Endothelial cell of umbilical vein (primary cell): ENCODE data around the gene BEAN1. TPM values are rescaled to one million over a fixed set of nuclear protein-coding genes. Genes with fewer than 3 reads are reported as not detected.

Source experiments
- BruUV-seq: library from RNA; stranded (reverse); fragments of 400-500 nt; replicated peaks from 2 replicates; lab custom pipeline; 2021; lab: Mats Ljungman, UMichigan
- CTCF ChIA-PET: fragments of 300-600, 350-600 bp; sonication (Branson Sonifier 250); formaldehyde crosslinking; loops from one replicate; lab custom pipeline; 2021; ENCODE audit warnings: antibody characterized with exemption, inconsistent platforms; lab: Charles Lee
- POLR2A ChIA-PET: fragments of 300-600, 350-600 bp; sonication (Branson Sonifier 250); formaldehyde crosslinking; loops from one replicate; lab custom pipeline; 2021; ENCODE audit warnings: antibody characterized with exemption, inconsistent platforms; lab: Charles Lee
- DNase-seq: peaks from one replicate; pipeline ENCODE4 v3.0.0-alpha.2; 2011; ENCODE audit warnings: low read depth, low spot score
- FAIRE-seq: peaks from 2 replicates; lab custom pipeline; 2011; peaks lifted over from hg19 to GRCh38; lab: Jason Lieb, UNC
- H2AFZ ChIP-seq: 2 replicates; pipeline ENCODE4 v1.6.0; 2012; ENCODE audit warnings: low read depth, low read length, control low read depth, inconsistent platforms
- H3K27ac ChIP-seq: 2 replicates; pipeline ENCODE4 v1.5.1; 2011; ENCODE audit warnings: low read depth, mild to moderate bottlenecking, control low read depth, low read length, moderate library complexity; ENCODE audit not compliant: insufficient read depth
- H3K27me3 ChIP-seq, 2 experiments: 2 replicates each; pipeline versions ENCODE4 v1.6.0 to v1.6.1; 2011; ENCODE audit warnings: low read length in 2 of 2, mixed read lengths in 1 of 2; ENCODE audit not compliant: control insufficient read depth in 2 of 2, insufficient read depth in 2 of 2
- H3K36me3 ChIP-seq, 2 experiments: 2 replicates in 1 of 2; 3 replicates in 1 of 2; pipeline ENCODE4 v1.5.1; 2011; ENCODE audit warnings: low read length in 2 of 2, mild to moderate bottlenecking in 1 of 2, moderate library complexity in 1 of 2; ENCODE audit not compliant: control insufficient read depth in 2 of 2, insufficient read depth in 2 of 2; ENCODE audit errors: extremely low read depth in 1 of 2
- H3K4me1 ChIP-seq: 3 replicates; pipeline ENCODE4 v1.5.1; 2011; ENCODE audit warnings: mild to moderate bottlenecking, low read length; ENCODE audit not compliant: control insufficient read depth, insufficient read depth; ENCODE audit errors: extremely low read depth
- H3K4me2 ChIP-seq: 2 replicates; pipeline ENCODE4 v1.6.1; 2011; ENCODE audit warnings: low read length, control low read depth, mixed read lengths; ENCODE audit not compliant: insufficient read depth
- H3K4me3 ChIP-seq, 3 experiments: fragments of 200-600 bp in 1 of 3; sonication (generic), shearing (Covaris generic) in 1 of 3; replicated peaks in 1 of 3; 2 replicates each; pipeline ENCODE4 v1.5.1; 2011 to 2016; ENCODE audit warnings: control low read depth in 3 of 3, low read length in 3 of 3, mild to moderate bottlenecking in 2 of 3, inconsistent platforms in 1 of 3, low read depth in 1 of 3, moderate library complexity in 1 of 3; ENCODE audit not compliant: insufficient read depth in 1 of 3
- H3K79me2 ChIP-seq: 2 replicates; pipeline ENCODE4 v1.6.0; 2012; ENCODE audit warnings: low read length, inconsistent platforms; ENCODE audit not compliant: control insufficient read depth, insufficient read depth
- H3K9ac ChIP-seq: replicated peaks from 2 replicates; pipeline ENCODE3; 2011; ENCODE audit warnings: low read length, control low read depth; ENCODE audit not compliant: insufficient read depth; ENCODE audit errors: extremely low read depth
- H3K9me1 ChIP-seq: replicated peaks from 3 replicates; pipeline ENCODE4 v1.6.0; 2011; ENCODE audit warnings: mild to moderate bottlenecking, low read length; ENCODE audit not compliant: control insufficient read depth, insufficient read depth; ENCODE audit errors: extremely low read depth
- H3K9me3 ChIP-seq: replicated peaks from 2 replicates; pipeline ENCODE4 v1.5.1; 2012; ENCODE audit warnings: low read length, inconsistent platforms; ENCODE audit not compliant: control insufficient read depth, insufficient read depth
- H4K20me1 ChIP-seq: replicated peaks from 2 replicates; pipeline ENCODE3; 2011; ENCODE audit warnings: mild to moderate bottlenecking, low read length; ENCODE audit not compliant: control insufficient read depth, insufficient read depth; ENCODE audit errors: extremely low read depth
- EZH2 ChIP-seq: IDR thresholded peaks from 2 replicates; pipeline ENCODE4 v1.6.1; 2012; ENCODE audit warnings: borderline replicate concordance, low read depth, mild to moderate bottlenecking, moderate library complexity, low read length, inconsistent platforms; ENCODE audit not compliant: severe bottlenecking
- GATA2 ChIP-seq: IDR thresholded peaks from 2 replicates; pipeline ENCODE4 v1.7.0; 2011; ENCODE audit warnings: low read depth, mild to moderate bottlenecking, moderate library complexity, mixed read lengths, low read length; ENCODE audit not compliant: insufficient read length, insufficient read depth
- MYC ChIP-seq: IDR thresholded peaks from one replicate; pipeline ENCODE4 v1.6.1; 2011; ENCODE audit warnings: mild to moderate bottlenecking, low read depth, low read length
- POLR2A ChIP-seq: IDR thresholded peaks from 2 replicates; pipeline ENCODE4 v1.6.1; 2012; ENCODE audit warnings: low read depth, mild to moderate bottlenecking, control low read depth, low read length
- dilution Hi-C: fragments of 300-500 bp; cut with MboI; formaldehyde crosslinking; loops from one replicate; pipeline ENCODE4 v1.15.0; 2019; ENCODE audit warnings: low sequenced_read_pairs; ENCODE audit not compliant: extremely low pct_ligation_motif_present
- intact Hi-C: fragments of 100-400 bp; cut with micrococcal nuclease; formaldehyde crosslinking; loops from one replicate; pipeline ENCODE4 v1.10.0; 2022
- polyA plus RNA-seq, 4 experiments: library from polyadenylated mRNA; depleted of rRNA in 3 of 4; stranded (reverse) in 3 of 4; unstranded in 1 of 4; fragments of >200 nt; gene quantifications; 2 replicates each; pipeline versions ENCODE4 v1.2.1 to v1.2.3, GENCODE V29; 2011 to 2012; ENCODE audit warnings: missing spikeins in 1 of 4
- total RNA-seq: library from RNA; stranded (reverse); gene quantifications from 2 replicates; pipeline ENCODE4 v1.2.3, GENCODE V29; 2021
- TF ChIP-seq, protein P1 (sequence below), 2 donors: IDR thresholded peaks; 1 replicate in 1 of 2; 2 replicates in 1 of 2; pipeline ENCODE4 v1.5.1; 2011; ENCODE audit warnings: low read length in 2 of 2, mild to moderate bottlenecking in 2 of 2, moderate library complexity in 2 of 2, control low read depth in 1 of 2, inconsistent platforms in 1 of 2, low read depth in 1 of 2; ENCODE audit not compliant: insufficient read depth in 1 of 2; ENCODE audit errors: extremely low read depth in 1 of 2

BEAN1 gene
- total and polyA plus RNA-seq, 2 donors (not counting 3 experiments of a cell fraction or from before 2014, with no cell fraction given): not detected

DNA sequence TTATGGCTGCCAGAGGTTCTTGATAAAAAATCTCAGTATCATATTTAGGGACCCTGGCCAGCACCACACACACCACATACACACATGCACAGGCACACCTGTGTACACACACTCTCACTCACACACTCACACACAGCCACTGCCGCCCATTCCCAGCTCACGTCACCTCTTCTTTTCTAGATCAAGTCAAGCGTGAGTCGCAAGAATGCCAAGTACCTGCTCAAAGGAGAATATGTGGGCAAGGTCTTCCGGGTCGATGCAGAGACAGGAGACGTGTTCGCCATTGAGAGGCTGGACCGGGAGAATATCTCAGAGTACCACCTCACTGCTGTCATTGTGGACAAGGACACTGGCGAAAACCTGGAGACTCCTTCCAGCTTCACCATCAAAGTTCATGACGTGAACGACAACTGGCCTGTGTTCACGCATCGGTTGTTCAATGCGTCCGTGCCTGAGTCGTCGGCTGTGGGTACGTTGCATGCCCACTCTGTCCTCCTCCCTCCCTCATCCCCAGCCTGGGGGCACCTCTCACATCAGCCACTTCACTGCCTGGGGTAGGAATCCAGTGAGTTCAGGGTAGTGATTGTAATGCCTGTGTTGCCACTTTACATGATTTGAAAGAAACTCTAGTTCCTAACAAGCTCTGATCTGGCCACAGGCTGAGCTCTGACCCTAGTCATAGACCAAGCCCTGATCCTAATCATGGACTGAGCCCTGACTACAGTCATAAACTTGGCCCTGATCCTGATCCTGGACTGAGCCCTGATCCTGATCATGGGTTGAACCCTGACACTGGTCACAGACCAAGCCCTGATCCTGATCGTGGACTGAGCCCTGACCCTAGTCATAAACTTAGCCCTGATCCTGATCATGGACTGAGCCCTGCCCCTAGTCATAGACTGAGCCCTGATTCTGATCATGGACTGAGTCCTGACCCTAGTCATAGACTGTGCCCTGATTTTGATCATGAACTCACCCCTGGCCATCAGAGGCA is 40.2 kb upstream of the BEAN1 start:
- peak overlapping the region; percentile 4 for H3K27ac ChIP-seq
- H3K4me1 ChIP-seq: peaks cover 23% of the 10 kb centered on the region
- H2AFZ ChIP-seq: no peak overlapping the region
- no peak overlapping the region for H3K4me3 ChIP-seq
- DNase-seq (no peak), FAIRE-seq (no peak)
- no peaks in the 10 kb centered on the region for H3K27me3 ChIP-seq
- H3K36me3 ChIP-seq: peaks cover 55 to 57% of the 10 kb centered on the region in 2 experiments
- H3K9me3 ChIP-seq: no peaks in the 10 kb centered on the region
- no peaks in the 10 kb centered on the region for H3K9me1 ChIP-seq
- dilution Hi-C loops (no loop called here), intact Hi-C loops (no loop called here)
- no TSS peak for BruUV-seq
- TF ChIP-seq POLR2A: peak; percentile 17
- TF ChIP-seq, protein P1, sequence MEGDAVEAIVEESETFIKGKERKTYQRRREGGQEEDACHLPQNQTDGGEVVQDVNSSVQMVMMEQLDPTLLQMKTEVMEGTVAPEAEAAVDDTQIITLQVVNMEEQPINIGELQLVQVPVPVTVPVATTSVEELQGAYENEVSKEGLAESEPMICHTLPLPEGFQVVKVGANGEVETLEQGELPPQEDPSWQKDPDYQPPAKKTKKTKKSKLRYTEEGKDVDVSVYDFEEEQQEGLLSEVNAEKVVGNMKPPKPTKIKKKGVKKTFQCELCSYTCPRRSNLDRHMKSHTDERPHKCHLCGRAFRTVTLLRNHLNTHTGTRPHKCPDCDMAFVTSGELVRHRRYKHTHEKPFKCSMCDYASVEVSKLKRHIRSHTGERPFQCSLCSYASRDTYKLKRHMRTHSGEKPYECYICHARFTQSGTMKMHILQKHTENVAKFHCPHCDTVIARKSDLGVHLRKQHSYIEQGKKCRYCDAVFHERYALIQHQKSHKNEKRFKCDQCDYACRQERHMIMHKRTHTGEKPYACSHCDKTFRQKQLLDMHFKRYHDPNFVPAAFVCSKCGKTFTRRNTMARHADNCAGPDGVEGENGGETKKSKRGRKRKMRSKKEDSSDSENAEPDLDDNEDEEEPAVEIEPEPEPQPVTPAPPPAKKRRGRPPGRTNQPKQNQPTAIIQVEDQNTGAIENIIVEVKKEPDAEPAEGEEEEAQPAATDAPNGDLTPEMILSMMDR (IDR thresholded peaks at IDR 0.05; ENCODE audit: extremely low read depth in 1 of 2, insufficient read depth in 1 of 2, low read depth in 1 of 2, low read length in 2 of 2): no peak
- peaks cover 83% of the 10 kb centered on the region for H3K79me2 ChIP-seq
- CTCF ChIA-PET: interaction anchor here (0.6 to 1.5 kb wide), 3 partner anchors 20 to 29 kb away, joined by 3 to 4 read pairs (median 3); no protein-coding TSS in a partner anchor
- POLR2A ChIA-PET: interaction anchor here (1.3 kb wide), 1 partner anchor 20 kb away, joined by 3 read pairs; the partner anchor contains the start of gene CDH5
- peaks cover 3% of the 10 kb centered on the region for H4K20me1 ChIP-seq
- no peak overlapping the region for H3K9ac ChIP-seq
- H3K4me2 ChIP-seq: no peak overlapping the region

DNA sequence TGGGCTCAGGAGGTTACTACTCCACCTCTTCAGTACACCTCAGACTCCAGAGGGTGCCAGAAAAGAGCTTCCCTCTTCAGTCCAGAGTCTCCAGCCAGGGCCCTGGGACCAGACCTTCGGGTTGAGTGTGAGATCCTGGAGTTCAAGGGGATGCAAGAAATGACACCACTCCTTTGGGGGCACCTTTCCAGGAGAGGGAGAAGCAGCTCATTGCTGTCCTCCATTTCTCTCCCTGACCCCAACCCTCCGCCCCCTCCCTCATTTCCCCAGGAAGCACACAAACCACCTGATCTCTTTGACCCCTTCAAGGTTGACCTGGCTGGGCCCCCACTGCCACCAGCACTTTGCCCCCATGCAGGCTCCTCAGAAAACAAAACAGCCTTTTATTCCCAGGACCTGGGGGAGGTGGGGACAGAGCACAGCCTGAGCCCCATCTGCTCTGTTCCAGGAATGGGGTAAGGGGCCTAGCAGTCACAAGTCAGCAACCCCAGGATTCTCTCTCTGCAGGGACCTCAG is 39.2 kb upstream of the BEAN1 start:
- peaks cover 3% of the 10 kb centered on the region for H4K20me1 ChIP-seq
- intact Hi-C loops (no loop called here), dilution Hi-C loops (no loop called here)
- no peak for DNase-seq
- POLR2A ChIA-PET: no interaction called here
- H3K27ac ChIP-seq: peak overlapping the region; percentile 4
- no peak overlapping the region for H2AFZ ChIP-seq
- no peak overlapping the region for H3K9ac ChIP-seq
- no peak for FAIRE-seq
- H3K36me3 ChIP-seq: peaks cover 63 to 66% of the 10 kb centered on the region in 2 experiments
- no peaks in the 10 kb centered on the region for H3K27me3 ChIP-seq
- CTCF ChIA-PET: interaction anchor here (1.5 kb wide), 1 partner anchor 19 kb away, joined by 3 read pairs; no protein-coding TSS in a partner anchor
- no peak for TF ChIP-seq GATA2
- no peak for TF ChIP-seq MYC
- TF ChIP-seq EZH2: no peak
- H3K4me2 ChIP-seq: no peak overlapping the region
- peaks cover 16% of the 10 kb centered on the region for H3K4me1 ChIP-seq
- H3K9me3 ChIP-seq: no peaks in the 10 kb centered on the region
- H3K4me3 ChIP-seq: no peak overlapping the region
- peaks cover 92% of the 10 kb centered on the region for H3K79me2 ChIP-seq
- no peaks in the 10 kb centered on the region for H3K9me1 ChIP-seq
- no TSS peak for BruUV-seq
